Measurements from ENCODE around the gene FGD2. TPM values are rescaled to one million over a fixed set of nuclear protein-coding genes. Genes with fewer than 3 reads are reported as not detected.

The FGD2 gene
- polyA plus RNA-seq, 1 donor from 2014 or later = not detected

DNA sequence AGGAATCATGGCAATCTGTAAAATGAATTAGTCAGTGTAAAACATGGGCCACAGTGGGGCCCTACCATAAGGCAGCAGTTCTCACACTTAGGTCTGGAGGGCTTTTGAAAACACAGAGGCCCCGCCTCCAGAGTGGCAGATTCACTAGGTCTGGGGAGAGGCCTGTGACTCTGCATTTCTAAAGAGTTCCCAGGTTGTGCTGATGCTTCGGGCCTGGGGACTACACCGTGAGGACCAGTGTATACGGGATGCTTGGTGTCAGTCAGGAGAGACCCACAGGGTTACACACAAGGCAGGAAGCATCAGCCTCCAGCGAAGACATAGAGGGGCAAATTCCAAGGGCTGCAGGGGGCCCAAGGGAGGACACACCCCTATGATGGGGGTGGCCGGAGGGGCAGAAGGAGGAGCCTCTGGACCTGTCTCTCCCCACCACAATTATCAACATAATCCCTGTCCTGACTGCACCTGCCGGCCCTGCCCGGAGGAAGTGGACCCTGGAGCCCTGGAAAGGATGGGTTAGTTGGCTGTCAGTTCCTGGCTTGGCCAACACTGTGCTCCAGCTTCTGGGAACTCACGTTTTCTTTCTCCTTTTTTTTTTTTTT is 46.7 kb downstream of the FGD2 start:
- H3K9me3 ChIP-seq (ENCODE audit: low read length) = no peaks in the 10 kb centered on the region
- H4K20me1 ChIP-seq (ENCODE audit: insufficient read depth) = no peaks in the 10 kb centered on the region
- no peak overlapping the region for H3K4me2 ChIP-seq (ENCODE audit: low read length)
- H2AFZ ChIP-seq (ENCODE audit: low read depth, low read length) = no peak overlapping the region
- no peaks in the 10 kb centered on the region for H3K9me2 ChIP-seq (ENCODE audit: insufficient read depth, low read length)
- no peak overlapping the region for H3K9ac ChIP-seq (ENCODE audit: low read length)
- no peaks in the 10 kb centered on the region for H3K79me2 ChIP-seq (replicated peaks; ENCODE audit: insufficient read depth, low read length)
- H3K27me3 ChIP-seq (ENCODE audit: insufficient read depth, low read depth, low read length) = no peaks in the 10 kb centered on the region
- H3K36me3 ChIP-seq (ENCODE audit: insufficient read depth, low read length) = no peaks in the 10 kb centered on the region
- no peak for TF ChIP-seq EP300 (conservative IDR thresholded peaks at IDR 0.05; ENCODE audit: poor library complexity, severe bottlenecking)
- TF ChIP-seq EZH2 (IDR thresholded peaks at IDR 0.05; ENCODE audit: borderline replicate concordance, insufficient read depth, low read length, poor library complexity, severe bottlenecking) = no peak
- no peak for TF ChIP-seq RAD21 (conservative IDR thresholded peaks at IDR 0.05)
- TF ChIP-seq MXI1 (conservative IDR thresholded peaks at IDR 0.05; ENCODE audit: poor library complexity, severe bottlenecking) = no peak
- TF ChIP-seq, protein P1, sequence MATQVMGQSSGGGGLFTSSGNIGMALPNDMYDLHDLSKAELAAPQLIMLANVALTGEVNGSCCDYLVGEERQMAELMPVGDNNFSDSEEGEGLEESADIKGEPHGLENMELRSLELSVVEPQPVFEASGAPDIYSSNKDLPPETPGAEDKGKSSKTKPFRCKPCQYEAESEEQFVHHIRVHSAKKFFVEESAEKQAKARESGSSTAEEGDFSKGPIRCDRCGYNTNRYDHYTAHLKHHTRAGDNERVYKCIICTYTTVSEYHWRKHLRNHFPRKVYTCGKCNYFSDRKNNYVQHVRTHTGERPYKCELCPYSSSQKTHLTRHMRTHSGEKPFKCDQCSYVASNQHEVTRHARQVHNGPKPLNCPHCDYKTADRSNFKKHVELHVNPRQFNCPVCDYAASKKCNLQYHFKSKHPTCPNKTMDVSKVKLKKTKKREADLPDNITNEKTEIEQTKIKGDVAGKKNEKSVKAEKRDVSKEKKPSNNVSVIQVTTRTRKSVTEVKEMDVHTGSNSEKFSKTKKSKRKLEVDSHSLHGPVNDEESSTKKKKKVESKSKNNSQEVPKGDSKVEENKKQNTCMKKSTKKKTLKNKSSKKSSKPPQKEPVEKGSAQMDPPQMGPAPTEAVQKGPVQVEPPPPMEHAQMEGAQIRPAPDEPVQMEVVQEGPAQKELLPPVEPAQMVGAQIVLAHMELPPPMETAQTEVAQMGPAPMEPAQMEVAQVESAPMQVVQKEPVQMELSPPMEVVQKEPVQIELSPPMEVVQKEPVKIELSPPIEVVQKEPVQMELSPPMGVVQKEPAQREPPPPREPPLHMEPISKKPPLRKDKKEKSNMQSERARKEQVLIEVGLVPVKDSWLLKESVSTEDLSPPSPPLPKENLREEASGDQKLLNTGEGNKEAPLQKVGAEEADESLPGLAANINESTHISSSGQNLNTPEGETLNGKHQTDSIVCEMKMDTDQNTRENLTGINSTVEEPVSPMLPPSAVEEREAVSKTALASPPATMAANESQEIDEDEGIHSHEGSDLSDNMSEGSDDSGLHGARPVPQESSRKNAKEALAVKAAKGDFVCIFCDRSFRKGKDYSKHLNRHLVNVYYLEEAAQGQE (IDR thresholded peaks at IDR 0.05; ENCODE audit: borderline replicate concordance) = no peak
- TF ChIP-seq TAF1 (IDR thresholded peaks at IDR 0.05; ENCODE audit: low read depth) = no peak
- no peak for TF ChIP-seq SMC3 (conservative IDR thresholded peaks at IDR 0.05; ENCODE audit: poor library complexity)
- TF ChIP-seq, protein P2, sequence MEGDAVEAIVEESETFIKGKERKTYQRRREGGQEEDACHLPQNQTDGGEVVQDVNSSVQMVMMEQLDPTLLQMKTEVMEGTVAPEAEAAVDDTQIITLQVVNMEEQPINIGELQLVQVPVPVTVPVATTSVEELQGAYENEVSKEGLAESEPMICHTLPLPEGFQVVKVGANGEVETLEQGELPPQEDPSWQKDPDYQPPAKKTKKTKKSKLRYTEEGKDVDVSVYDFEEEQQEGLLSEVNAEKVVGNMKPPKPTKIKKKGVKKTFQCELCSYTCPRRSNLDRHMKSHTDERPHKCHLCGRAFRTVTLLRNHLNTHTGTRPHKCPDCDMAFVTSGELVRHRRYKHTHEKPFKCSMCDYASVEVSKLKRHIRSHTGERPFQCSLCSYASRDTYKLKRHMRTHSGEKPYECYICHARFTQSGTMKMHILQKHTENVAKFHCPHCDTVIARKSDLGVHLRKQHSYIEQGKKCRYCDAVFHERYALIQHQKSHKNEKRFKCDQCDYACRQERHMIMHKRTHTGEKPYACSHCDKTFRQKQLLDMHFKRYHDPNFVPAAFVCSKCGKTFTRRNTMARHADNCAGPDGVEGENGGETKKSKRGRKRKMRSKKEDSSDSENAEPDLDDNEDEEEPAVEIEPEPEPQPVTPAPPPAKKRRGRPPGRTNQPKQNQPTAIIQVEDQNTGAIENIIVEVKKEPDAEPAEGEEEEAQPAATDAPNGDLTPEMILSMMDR (IDR thresholded peaks at IDR 0.05; ENCODE audit: poor library complexity, severe bottlenecking) = no peak
- TF ChIP-seq POLR2AphosphoS5 (IDR thresholded peaks at IDR 0.05) = no peak
- H3F3A ChIP-seq (ENCODE audit: insufficient read depth, low read length, poor library complexity, severe bottlenecking) = no peaks in the 10 kb centered on the region
- H3K4me3 ChIP-seq (ENCODE audit: low read length) = no peak overlapping the region
- H3K27ac ChIP-seq (ENCODE audit: low read length) = no peak overlapping the region

DNA sequence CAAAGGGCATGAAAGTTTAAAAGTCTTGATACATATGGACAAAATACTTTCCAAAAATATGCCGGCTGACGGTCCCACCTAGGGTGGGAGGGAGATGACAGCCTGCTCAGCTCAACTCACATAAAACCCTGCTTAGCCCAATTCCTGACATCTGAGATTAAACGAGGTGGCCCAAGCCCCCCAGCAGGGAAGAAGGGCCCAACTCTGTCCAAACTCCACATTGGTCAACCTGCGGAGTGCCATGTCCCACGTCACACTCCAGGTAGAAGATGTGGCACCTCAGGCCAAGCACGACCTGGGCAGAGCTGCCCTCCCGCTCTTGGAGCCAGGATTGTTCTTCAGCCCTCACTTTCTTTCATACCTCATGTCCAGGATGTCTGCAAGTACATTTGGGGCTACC is 48.2 kb downstream of the FGD2 start:
- Histone ChIP-seq H3K4me2 (ENCODE audit: low read length) (no peak overlapping the region), H3K27ac (ENCODE audit: low read length) (no peak overlapping the region)

More for the DNA sequence above, 48.2 kb downstream of the FGD2 start:
- no peak for TF ChIP-seq MXI1 (conservative IDR thresholded peaks at IDR 0.05; ENCODE audit: poor library complexity, severe bottlenecking)
- TF ChIP-seq SMC3 (conservative IDR thresholded peaks at IDR 0.05; ENCODE audit: poor library complexity) = no peak
- TF ChIP-seq POLR2AphosphoS5 (IDR thresholded peaks at IDR 0.05) = no peak
- TF ChIP-seq EZH2 (IDR thresholded peaks at IDR 0.05; ENCODE audit: borderline replicate concordance, insufficient read depth, low read length, poor library complexity, severe bottlenecking) = no peak
- no peak for TF ChIP-seq TAF1 (IDR thresholded peaks at IDR 0.05; ENCODE audit: low read depth)
- TF ChIP-seq EP300 (conservative IDR thresholded peaks at IDR 0.05; ENCODE audit: poor library complexity, severe bottlenecking) = no peak
- TF ChIP-seq, protein P1 (IDR thresholded peaks at IDR 0.05; ENCODE audit: borderline replicate concordance) = no peak
- no peak for TF ChIP-seq RAD21 (conservative IDR thresholded peaks at IDR 0.05)
- TF ChIP-seq, protein P2 (IDR thresholded peaks at IDR 0.05; ENCODE audit: poor library complexity, severe bottlenecking) = no peak
- Histone ChIP-seq H3K27me3 (ENCODE audit: insufficient read depth, low read depth, low read length) (no peaks in the 10 kb centered on the region), H3F3A (ENCODE audit: insufficient read depth, low read length, poor library complexity, severe bottlenecking) (no peaks in the 10 kb centered on the region), H4K20me1 (ENCODE audit: insufficient read depth) (no peaks in the 10 kb centered on the region), H3K9me2 (ENCODE audit: insufficient read depth, low read length) (no peaks in the 10 kb centered on the region), H3K9me3 (ENCODE audit: low read length) (no peaks in the 10 kb centered on the region), H3K36me3 (ENCODE audit: insufficient read depth, low read length) (no peaks in the 10 kb centered on the region), H3K79me2 (replicated peaks; ENCODE audit: insufficient read depth, low read length) (no peaks in the 10 kb centered on the region), H2AFZ (ENCODE audit: low read depth, low read length) (no peak overlapping the region), H3K4me3 (ENCODE audit: low read length) (no peak overlapping the region), H3K9ac (ENCODE audit: low read length) (no peak overlapping the region)

Data from neural cell (in vitro differentiated cells).